Neutrophil (primary cell): Measurements from ENCODE around the gene NAGLU.

ENCODE experiments used
- H3K27ac ChIP-seq: fragments of 200-600 bp; sonication (generic); 2 replicates; pipeline ENCODE4 v1.5.1; 2016; ENCODE audit warnings: mild to moderate bottlenecking, moderate library complexity
- H3K27me3 ChIP-seq: fragments of 200-600 bp; sonication (generic); 2 replicates; pipeline ENCODE4 v1.6.0; 2016; ENCODE audit warnings: mild to moderate bottlenecking
- H3K36me3 ChIP-seq: fragments of 200-600 bp; sonication (generic); 2 replicates; pipeline ENCODE4 v1.5.1; 2017
- H3K4me1 ChIP-seq, 2 experiments: fragments of 200-600 bp in 1 of 2; sonication (generic) in 1 of 2; 1 replicate in 1 of 2; 2 replicates in 1 of 2; pipeline versions ENCODE4 v1.5.1 to v1.6.1; 2013 to 2016; ENCODE audit warnings: low read depth in 1 of 2, low read length in 1 of 2, mild to moderate bottlenecking in 1 of 2, moderate library complexity in 1 of 2; ENCODE audit not compliant: control insufficient read depth in 1 of 2, insufficient read depth in 1 of 2
- H3K4me3 ChIP-seq, 2 experiments: fragments of 200-600 bp in 1 of 2; sonication (generic) in 1 of 2; 1 replicate in 1 of 2; 2 replicates in 1 of 2; pipeline ENCODE4 v1.5.1; 2013 to 2016; ENCODE audit warnings: low read depth in 1 of 2, low read length in 1 of 2, mild to moderate bottlenecking in 1 of 2, moderate library complexity in 1 of 2
- H3K9me3 ChIP-seq: fragments of 200-600 bp; sonication (generic); 2 replicates; pipeline ENCODE4 v1.5.1; 2016
- TF ChIP-seq, protein P1 (sequence below): fragments of 200-600 bp; sonication (generic); IDR thresholded peaks from 2 replicates; pipeline ENCODE4 v1.5.1; 2016; ENCODE audit warnings: antibody characterized with exemption

Gene NAGLU

DNA sequence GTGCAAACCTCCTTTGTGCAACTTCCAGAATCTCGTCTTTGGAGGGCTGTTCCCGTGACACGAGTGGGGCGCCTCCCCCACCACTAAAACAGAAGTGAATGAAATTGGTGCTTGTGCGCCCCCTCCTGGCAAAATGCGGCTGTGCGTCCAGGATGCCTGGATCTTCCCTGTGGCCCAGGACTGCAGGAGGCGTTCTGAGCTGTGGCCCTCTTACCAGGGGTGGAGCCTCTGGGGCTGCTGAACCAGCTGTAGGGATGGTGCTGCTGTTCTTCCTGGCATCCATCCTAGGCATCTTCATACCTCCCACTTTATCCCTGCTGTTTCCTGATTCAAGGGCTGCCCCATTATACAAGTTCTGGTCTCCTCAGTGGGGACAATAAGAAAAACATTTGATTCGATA lies 18.5 kb upstream of the NAGLU start:
- H3K27me3 ChIP-seq = no peaks in the 10 kb centered on the region
- peak overlapping the region; percentile 87 for H3K27ac ChIP-seq
- TF ChIP-seq, protein P1, sequence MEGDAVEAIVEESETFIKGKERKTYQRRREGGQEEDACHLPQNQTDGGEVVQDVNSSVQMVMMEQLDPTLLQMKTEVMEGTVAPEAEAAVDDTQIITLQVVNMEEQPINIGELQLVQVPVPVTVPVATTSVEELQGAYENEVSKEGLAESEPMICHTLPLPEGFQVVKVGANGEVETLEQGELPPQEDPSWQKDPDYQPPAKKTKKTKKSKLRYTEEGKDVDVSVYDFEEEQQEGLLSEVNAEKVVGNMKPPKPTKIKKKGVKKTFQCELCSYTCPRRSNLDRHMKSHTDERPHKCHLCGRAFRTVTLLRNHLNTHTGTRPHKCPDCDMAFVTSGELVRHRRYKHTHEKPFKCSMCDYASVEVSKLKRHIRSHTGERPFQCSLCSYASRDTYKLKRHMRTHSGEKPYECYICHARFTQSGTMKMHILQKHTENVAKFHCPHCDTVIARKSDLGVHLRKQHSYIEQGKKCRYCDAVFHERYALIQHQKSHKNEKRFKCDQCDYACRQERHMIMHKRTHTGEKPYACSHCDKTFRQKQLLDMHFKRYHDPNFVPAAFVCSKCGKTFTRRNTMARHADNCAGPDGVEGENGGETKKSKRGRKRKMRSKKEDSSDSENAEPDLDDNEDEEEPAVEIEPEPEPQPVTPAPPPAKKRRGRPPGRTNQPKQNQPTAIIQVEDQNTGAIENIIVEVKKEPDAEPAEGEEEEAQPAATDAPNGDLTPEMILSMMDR = peak; percentile 92
- peaks cover 87% of the 10 kb centered on the region for H3K36me3 ChIP-seq
- H3K4me1 ChIP-seq = peaks cover 47% of the 10 kb centered on the region in 2 experiments
- no peaks in the 10 kb centered on the region for H3K9me3 ChIP-seq
- H3K4me3 ChIP-seq = peak overlapping the region in 1 of 2 experiments; percentile 13

DNA sequence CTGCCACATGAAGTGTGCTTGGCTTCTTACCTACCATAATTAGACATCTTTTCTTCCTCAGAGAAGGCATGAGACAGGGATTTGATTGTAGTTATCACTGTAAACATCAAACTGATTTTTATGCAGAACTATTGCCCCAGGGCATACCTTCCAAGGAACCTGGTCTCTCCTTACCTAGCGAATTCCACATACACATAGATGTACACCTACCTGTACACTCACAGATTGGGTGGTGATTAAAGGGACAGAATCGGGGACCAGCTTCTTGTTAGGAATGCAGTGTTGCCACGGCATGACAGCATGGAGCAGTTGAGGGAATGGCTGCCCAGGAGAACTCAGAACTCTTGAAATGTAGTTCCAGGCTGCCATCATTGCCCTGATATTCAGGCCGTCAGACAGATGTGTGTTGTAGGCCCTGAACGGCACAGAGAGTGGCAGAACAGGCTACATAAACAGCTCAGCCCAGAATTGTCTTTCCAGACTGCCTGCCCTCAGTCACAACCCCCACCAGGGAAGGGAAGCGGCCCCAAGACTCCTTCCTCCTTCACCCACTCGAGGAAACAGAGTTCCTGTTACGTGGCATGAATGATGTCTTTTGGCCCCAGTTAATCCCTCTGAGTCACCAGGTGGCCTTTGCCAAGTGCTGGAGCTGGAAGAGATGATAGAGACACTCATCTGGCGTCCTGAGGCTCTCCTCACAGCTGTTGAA lies 17.8 kb upstream of the NAGLU start:
- Histone ChIP-seq H3K4me1 (peaks cover 47% of the 10 kb centered on the region in 2 experiments), H3K27me3 (no peaks in the 10 kb centered on the region), H3K9me3 (no peaks in the 10 kb centered on the region), H3K36me3 (peaks cover 89% of the 10 kb centered on the region), H3K27ac (peak overlapping the region; percentile 87), H3K4me3 (no peak overlapping the region)
- TF ChIP-seq, protein P1 = no peak

- H3K27me3 ChIP-seq = no peaks in the 10 kb centered on the region
- peak overlapping the region; percentile 87 for H3K27ac ChIP-seq
- H3K9me3 ChIP-seq = no peaks in the 10 kb centered on the region
- TF ChIP-seq, protein P1 = no peak
- H3K4me1 ChIP-seq = peaks cover 47% of the 10 kb centered on the region in 2 experiments
- H3K4me3 ChIP-seq = no peak overlapping the region
- peaks cover 88% of the 10 kb centered on the region for H3K36me3 ChIP-seq
These were observed 17.1 kb upstream of the NAGLU start for GRCh38 chr17:42518755-42519545.

- peaks cover 47% of the 10 kb centered on the region in 2 experiments for H3K4me1 ChIP-seq
- TF ChIP-seq, protein P1 = no peak
These were observed 16.2 kb upstream of the NAGLU start for GRCh38 chr17:42519546-42520491.

DNA sequence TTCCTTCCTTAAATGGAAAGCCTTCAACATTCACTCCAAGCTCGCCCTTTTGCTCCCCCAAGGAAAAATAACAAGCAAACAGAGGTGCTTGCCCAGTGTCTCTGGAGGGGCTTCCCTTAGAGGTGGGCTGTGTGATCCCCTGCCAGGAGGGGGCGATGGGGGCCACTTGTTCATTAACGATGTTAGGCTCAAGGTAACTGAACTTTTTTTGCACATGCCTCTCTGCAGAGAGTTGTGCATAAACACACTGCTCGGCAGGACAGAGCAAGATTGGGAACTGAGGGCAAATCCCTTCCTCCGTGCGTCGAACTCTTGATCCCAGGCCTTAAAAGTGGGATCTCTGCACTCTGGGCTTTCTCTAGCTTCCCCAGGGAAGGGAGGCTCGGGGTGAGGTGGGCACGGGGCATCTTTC lies 15.5 kb upstream of the NAGLU start:
- TF ChIP-seq, protein P1 = no peak
- Histone ChIP-seq H3K4me1 (peaks cover 47% of the 10 kb centered on the region in 2 experiments), H3K27ac (no peak overlapping the region), H3K9me3 (no peaks in the 10 kb centered on the region), H3K27me3 (no peaks in the 10 kb centered on the region), H3K4me3 (no peak overlapping the region), H3K36me3 (peaks cover 72% of the 10 kb centered on the region)

More at GRCh38 chr17:42519546-42520491, 16.2 kb upstream of the NAGLU start:
- Histone ChIP-seq H3K9me3 (no peaks in the 10 kb centered on the region), H3K27ac (peak overlapping the region; percentile 87), H3K36me3 (peaks cover 79% of the 10 kb centered on the region), H3K4me3 (no peak overlapping the region), H3K27me3 (no peaks in the 10 kb centered on the region)
